Measurements from ENCODE around the gene MS4A5. TPM values are rescaled to one million over a fixed set of nuclear protein-coding genes. Genes with fewer than 3 reads are reported as not detected.

MS4A5 gene
- total RNA-seq, 1 experiment from 2014 or later: not detected

- ChIA-PET POLR2A (ENCODE audit: low non-redundant PET) (no interaction called here), CTCF (no interaction called here)
- Histone ChIP-seq H3K4me1 (ENCODE audit: insufficient read depth, low read length, poor library complexity, severe bottlenecking) (no peaks in the 10 kb centered on the region), H3K27me3 (replicated peaks; ENCODE audit: insufficient read depth, low read depth, low read length, poor library complexity) (peaks cover 13% of the 10 kb centered on the region), H3K36me3 (ENCODE audit: insufficient read depth, low read length, poor library complexity, severe bottlenecking) (no peaks in the 10 kb centered on the region), H3K9me3 (ENCODE audit: low read depth, low read length, poor library complexity, severe bottlenecking) (no peaks in the 10 kb centered on the region), H3K4me3 (ENCODE audit: low read depth, low read length, poor library complexity, severe bottlenecking) (no peak overlapping the region), H3K27ac (ENCODE audit: low read depth, low read length, poor library complexity, severe bottlenecking) (no peak overlapping the region)
- no peak for TF ChIP-seq CTCF (conservative IDR thresholded peaks at IDR 0.05; ENCODE audit: low read depth, low read length)
- TF ChIP-seq EZH2 (IDR thresholded peaks at IDR 0.05; ENCODE audit: borderline replicate concordance, low read depth, low read length, poor library complexity, severe bottlenecking): no peak
- intact Hi-C loops (cut with micrococcal nuclease; ENCODE audit: unreplicated experiment): no loop called here
- peak; percentile 5 for DNase-seq (ENCODE audit: low spot score)
- no TSS peak for BruUV-seq (replicated peaks)
These were observed 855 bp upstream of the MS4A5 start for GRCh38 chr11:60428517-60428916.

- intact Hi-C loops (cut with micrococcal nuclease; ENCODE audit: unreplicated experiment): no loop called here
- Histone ChIP-seq H3K27ac (ENCODE audit: low read depth, low read length, poor library complexity, severe bottlenecking) (no peak overlapping the region), H3K4me1 (ENCODE audit: insufficient read depth, low read length, poor library complexity, severe bottlenecking) (no peaks in the 10 kb centered on the region), H3K9me3 (ENCODE audit: low read depth, low read length, poor library complexity, severe bottlenecking) (no peaks in the 10 kb centered on the region), H3K4me3 (ENCODE audit: low read depth, low read length, poor library complexity, severe bottlenecking) (no peak overlapping the region), H3K36me3 (ENCODE audit: insufficient read depth, low read length, poor library complexity, severe bottlenecking) (no peaks in the 10 kb centered on the region), H3K27me3 (replicated peaks; ENCODE audit: insufficient read depth, low read depth, low read length, poor library complexity) (peaks cover 16% of the 10 kb centered on the region)
- ChIA-PET POLR2A (ENCODE audit: low non-redundant PET) (no interaction called here), CTCF (no interaction called here)
- BruUV-seq (replicated peaks): no TSS peak
- TF ChIP-seq EZH2 (IDR thresholded peaks at IDR 0.05; ENCODE audit: borderline replicate concordance, low read depth, low read length, poor library complexity, severe bottlenecking): no peak
- no peak for TF ChIP-seq CTCF (conservative IDR thresholded peaks at IDR 0.05; ENCODE audit: low read depth, low read length)
- no peak for DNase-seq (ENCODE audit: low spot score)
These were observed 1.9 kb downstream of the MS4A5 start for GRCh38 chr11:60431251-60431650.

GRCh38 chr11:60433401-60433800 is 4.0 kb downstream of the MS4A5 start:
- Histone ChIP-seq H3K4me1 (ENCODE audit: insufficient read depth, low read length, poor library complexity, severe bottlenecking) (no peaks in the 10 kb centered on the region), H3K27ac (ENCODE audit: low read depth, low read length, poor library complexity, severe bottlenecking) (no peak overlapping the region), H3K9me3 (ENCODE audit: low read depth, low read length, poor library complexity, severe bottlenecking) (no peaks in the 10 kb centered on the region), H3K27me3 (replicated peaks; ENCODE audit: insufficient read depth, low read depth, low read length, poor library complexity) (peaks cover 16% of the 10 kb centered on the region), H3K4me3 (ENCODE audit: low read depth, low read length, poor library complexity, severe bottlenecking) (no peak overlapping the region), H3K36me3 (ENCODE audit: insufficient read depth, low read length, poor library complexity, severe bottlenecking) (no peaks in the 10 kb centered on the region)
- intact Hi-C loops (cut with micrococcal nuclease; ENCODE audit: unreplicated experiment): no loop called here
- POLR2A ChIA-PET (ENCODE audit: low non-redundant PET): no interaction called here
- DNase-seq (ENCODE audit: low spot score): no peak
- CTCF ChIA-PET: no interaction called here
- BruUV-seq (replicated peaks): no TSS peak
- TF ChIP-seq CTCF (conservative IDR thresholded peaks at IDR 0.05; ENCODE audit: low read depth, low read length) (no peak), EZH2 (IDR thresholded peaks at IDR 0.05; ENCODE audit: borderline replicate concordance, low read depth, low read length, poor library complexity, severe bottlenecking) (no peak)
